HepG2 (cell line): Measurements from ENCODE around the gene IL1A. TPM values are rescaled to one million over a fixed set of nuclear protein-coding genes. Genes with fewer than 3 reads are reported as not detected.

Source experiments
- ATAC-seq: fragments of 200-7000 bp; cut with Tn5 transposase; 3 replicates; pipeline ENCODE4 v1.9.1; 2020; ENCODE audit warnings: mild to moderate bottlenecking, moderate library complexity
- BruUV-seq: library from RNA; stranded (reverse); fragments of 400-500 nt; replicated peaks from 2 replicates; lab custom pipeline; 2021; lab: Mats Ljungman, UMichigan
- CTCF ChIA-PET: fragments of 300-600 bp; formaldehyde crosslinking; extraction: SDS; loops from one replicate; lab custom pipeline; 2021; ENCODE audit warnings: low total read pairs, inconsistent platforms, low intra/inter-chr PET ratio; lab: Yijun Ruan, JAX
- POLR2A ChIA-PET: fragments of 350-600 bp; sonication (Branson Sonifier 250); formaldehyde crosslinking; loops from one replicate; lab custom pipeline; 2020; ENCODE audit warnings: antibody characterized with exemption, inconsistent platforms; lab: Yijun Ruan, JAX
- DNase-seq: peaks from one replicate; pipeline ENCODE4 v3.0.0-alpha.2; 2015; ENCODE audit warnings: low spot score
- FAIRE-seq: peaks from 3 replicates; lab custom pipeline; 2011; peaks lifted over from hg19 to GRCh38; lab: Jason Lieb, UNC
- H2AFZ ChIP-seq: one replicate; pipeline ENCODE4 v1.6.1; 2011; ENCODE audit warnings: low read length, inconsistent platforms
- H3K27ac ChIP-seq: fragments of 300-600 bp; 3 replicates; pipeline ENCODE4 v1.8.0; 2011; ENCODE audit warnings: mixed run types, mild to moderate bottlenecking, mixed read lengths, low read length, inconsistent platforms; ENCODE audit not compliant: insufficient read depth; ENCODE audit errors: extremely low read length
- H3K27me3 ChIP-seq, 2 experiments: fragments of 200-600 bp in 1 of 2; 2 replicates in 1 of 2; 3 replicates in 1 of 2; pipeline versions ENCODE4 v1.6.0 to v1.8.0; 2011; ENCODE audit warnings: low read length in 2 of 2, mild to moderate bottlenecking in 2 of 2, moderate library complexity in 2 of 2, inconsistent platforms in 1 of 2; ENCODE audit not compliant: insufficient read depth in 2 of 2, control insufficient read depth in 1 of 2
- H3K36me3 ChIP-seq, 2 experiments: fragments of 200-600 bp in 1 of 2; replicated peaks in 1 of 2; 2 replicates in 1 of 2; 3 replicates in 1 of 2; pipeline versions ENCODE4 v1.5.1 to v1.8.0; 2011; ENCODE audit warnings: low read length in 2 of 2, inconsistent platforms in 1 of 2; ENCODE audit not compliant: insufficient read depth in 2 of 2, control insufficient read depth in 1 of 2
- H3K4me1 ChIP-seq: 2 replicates; pipeline ENCODE4 v1.5.1; 2012; ENCODE audit warnings: low read length, inconsistent platforms; ENCODE audit not compliant: insufficient read depth
- H3K4me2 ChIP-seq: 2 replicates; pipeline ENCODE4 v1.6.0; 2011; ENCODE audit warnings: low read depth, low read length, inconsistent platforms
- H3K4me3 ChIP-seq, 3 experiments: fragments of 200-600 bp in 1 of 3; sonication (generic), shearing (Covaris generic) in 1 of 3; replicated peaks in 1 of 3; 2 replicates each; pipeline ENCODE4 v1.5.1; 2011 to 2016; ENCODE audit warnings: low read length in 3 of 3, inconsistent platforms in 2 of 3, low read depth in 2 of 3, mild to moderate bottlenecking in 2 of 3, control low read depth in 1 of 3, mixed read lengths in 1 of 3; ENCODE audit not compliant: insufficient read depth in 1 of 3
- H3K79me2 ChIP-seq: one replicate; pipeline ENCODE4 v1.6.1; 2011; ENCODE audit warnings: low read length, inconsistent platforms; ENCODE audit not compliant: insufficient read depth
- H3K9ac ChIP-seq: 2 replicates; pipeline ENCODE4 v1.6.0; 2011; ENCODE audit warnings: mild to moderate bottlenecking, low read depth, low read length, inconsistent platforms; ENCODE audit not compliant: insufficient read depth
- H3K9me3 ChIP-seq: 2 replicates; pipeline ENCODE4 v1.5.1; 2012; ENCODE audit warnings: mild to moderate bottlenecking, low read length
- H4K20me1 ChIP-seq: 2 replicates; pipeline ENCODE4 v1.6.0; 2011; ENCODE audit warnings: inconsistent platforms, mild to moderate bottlenecking, low read length, moderate library complexity; ENCODE audit not compliant: insufficient read depth
- CBFB ChIP-seq: sonication (generic); formaldehyde crosslinking; IDR thresholded peaks from 2 replicates; pipeline ENCODE4 v1.4.0; 2020; ENCODE audit warnings: missing genetic modification reagents
- CHD2 ChIP-seq: IDR thresholded peaks from 2 replicates; pipeline ENCODE4 v1.6.1; 2011; ENCODE audit warnings: low read depth, low read length, improper control_type of control experiment
- HIC2 ChIP-seq: sonication (generic); formaldehyde crosslinking; IDR thresholded peaks from 2 replicates; pipeline ENCODE4 v1.9.0; 2022; ENCODE audit warnings: low read depth, missing genetic modification reagents
- JARID2 ChIP-seq: sonication (generic); formaldehyde crosslinking; IDR thresholded peaks from 2 replicates; pipeline ENCODE4 v1.8.1; 2023; ENCODE audit warnings: missing genetic modification reagents, inconsistent platforms; ENCODE audit not compliant: insufficient replicate concordance
- NCOA5 ChIP-seq: sonication (generic); formaldehyde crosslinking; IDR thresholded peaks from 2 replicates; pipeline ENCODE4 v1.4.0; 2020; ENCODE audit warnings: missing genetic modification reagents
- NFE2L2 ChIP-seq: fragments of 150-350 bp; IDR thresholded peaks from 2 replicates; pipeline ENCODE4 v1.6.1; 2014; ENCODE audit warnings: low read length
- PCBP1 ChIP-seq: fragments of 200-400 bp; formaldehyde crosslinking; IDR thresholded peaks from 2 replicates; pipeline ENCODE4 v1.6.1; 2017; ENCODE audit warnings: mild to moderate bottlenecking, low read depth, low read length, borderline replicate concordance
- SP140L ChIP-seq: sonication (generic); formaldehyde crosslinking; IDR thresholded peaks from 2 replicates; pipeline ENCODE4 v1.4.0; 2020; ENCODE audit warnings: missing genetic modification reagents, borderline replicate concordance
- ZBTB44 ChIP-seq: sonication (generic); formaldehyde crosslinking; IDR thresholded peaks from 2 replicates; pipeline ENCODE4 v1.4.0; 2020; ENCODE audit warnings: missing genetic modification reagents
- ZNF367 ChIP-seq: sonication (generic); formaldehyde crosslinking; IDR thresholded peaks from 2 replicates; pipeline ENCODE4 v1.4.0; 2020; ENCODE audit warnings: missing genetic modification reagents, borderline replicate concordance
- ZNF431 ChIP-seq: sonication (generic); formaldehyde crosslinking; IDR thresholded peaks from 2 replicates; pipeline ENCODE4 v1.9.0; 2022; ENCODE audit warnings: missing genetic modification reagents, low read depth, mild to moderate bottlenecking, borderline replicate concordance
- ZNF460 ChIP-seq: sonication (generic); formaldehyde crosslinking; IDR thresholded peaks from 2 replicates; pipeline ENCODE4 v1.5.1; 2020; ENCODE audit warnings: missing genetic modification reagents, mild to moderate bottlenecking, borderline replicate concordance
- ZNF484 ChIP-seq: sonication (generic); formaldehyde crosslinking; IDR thresholded peaks from 2 replicates; pipeline ENCODE4 v1.5.1; 2020; ENCODE audit warnings: mild to moderate bottlenecking, low read depth, missing genetic modification reagents, borderline replicate concordance
- ZNF775 ChIP-seq: sonication (generic); formaldehyde crosslinking; IDR thresholded peaks from 2 replicates; pipeline ENCODE4 v1.4.0; 2020; ENCODE audit warnings: missing genetic modification reagents, mild to moderate bottlenecking, moderate library complexity, borderline replicate concordance
- WGBS: methylation state at CpG from one replicate; pipeline ENCODE4 v1.1.6; 2017; ENCODE audit warnings: low lambda C conversion rate; 5-methylcytosine and 5-hydroxymethylcytosine counted together
- in situ Hi-C: cut with HindIII; loops from 2 replicates; pipeline ENCODE4 v1.10.0; 2017; ENCODE audit warnings: low pct_unique_long_range_greater_than_20kb; ENCODE audit not compliant: extremely low pct_ligation_motif_present
- intact Hi-C: fragments of 100-400 bp; cut with micrococcal nuclease; formaldehyde crosslinking; loops from one replicate; pipeline ENCODE4 v1.10.0; 2022; ENCODE audit not compliant: unreplicated experiment
- polyA plus RNA-seq, 8 experiments: library from polyadenylated mRNA; depleted of rRNA in 3 of 8; stranded (reverse) in 7 of 8; unstranded in 1 of 8; fragments of >200 nt; fragmentation: Illumina TruSeq in 4 of 8; extraction: Trizol in 4 of 8; gene quantifications; 2 replicates each; pipeline versions ENCODE4 v1.2.1 to v1.2.3, GENCODE V29; 2011 to 2016; ENCODE audit warnings: low read depth in 4 of 8, missing spikeins in 1 of 8, mixed read lengths in 1 of 8; ENCODE audit not compliant: insufficient read depth in 1 of 8
- total RNA-seq, 5 experiments: library from RNA; depleted of rRNA; stranded (reverse); fragments of >200 nt; fragmentation: Illumina TruSeq; extraction: Trizol; gene quantifications; 2 replicates each; pipeline ENCODE4 v1.2.3, GENCODE V29; 2016; ENCODE audit warnings: low read depth in 1 of 5
- TF ChIP-seq, protein P1 (sequence below): sonication (generic); formaldehyde crosslinking; IDR thresholded peaks from 2 replicates; pipeline ENCODE4 v1.4.0; 2020; ENCODE audit warnings: missing genetic modification reagents, borderline replicate concordance

Gene IL1A
- total and polyA plus RNA-seq, 2 of the 13 experiments (the other 11 are each of a cell fraction or from before 2014, with no cell fraction given), result not detected

GRCh38 chr2:112724591-112725525 is 59.4 kb downstream of the IL1A start:
- Histone ChIP-seq H4K20me1 (no peaks in the 10 kb centered on the region), H3K27ac (no peak overlapping the region), H3K27me3 (peaks cover 0 to 23% of the 10 kb centered on the region in 2 experiments), H3K4me3 (peak overlapping the region in 2 of 3 experiments; percentile 27 to 75; a peak in 4 of 6 replicates), H3K9me3 (no peaks in the 10 kb centered on the region), H3K9ac (0 out of 2 replicates have a peak overlapping the region, but pooled peaks have one; percentile 22), H3K4me1 (peaks cover 23% of the 10 kb centered on the region), H3K79me2 (no peaks in the 10 kb centered on the region), H2AFZ (no peak overlapping the region), H3K36me3 (no peaks in the 10 kb centered on the region), H3K4me2 (peak overlapping the region; percentile 86)
- ChIA-PET CTCF (interaction anchor here (0.6 to 5.8 kb wide), 5 partner anchors 34 to 142 kb away, joined by 3 to 113 read pairs (median 4); partner anchors contain the start of gene SLC20A1), POLR2A (interaction anchor here (0.6 to 4.2 kb wide), 10 partner anchors 12 to 141 kb away, joined by 3 to 30 read pairs (median 6); partner anchors contain the start of genes CHCHD5 and SLC20A1)
- WGBS, result 22% methylated on average over 20 of the region's 21 CpGs
- ATAC-seq (peak; percentile 74), DNase-seq (peak; percentile 47), FAIRE-seq (peak; percentile 60)
- intact Hi-C loops (loop anchor here (1.0 to 10.0 kb wide), 3 partner anchors 94 to 460 kb away; partner anchors contain the start of gene TTL), in situ Hi-C loops (loop anchor here (5.0 kb wide), 2 partner anchors 98 to 123 kb away; no protein-coding TSS in a partner anchor)
- no TSS peak for BruUV-seq
- TF ChIP-seq NCOA5 (CRISPR knock-in tag) (no peak), ZNF431 (CRISPR knock-in tag) (no peak), ZNF367 (no peak), PCBP1 (no peak), ZBTB44 (CRISPR knock-in tag) (no peak), HIC2 (no peak), ZNF775 (CRISPR knock-in tag) (no peak), CBFB (no peak; the same call in 1 of the 2 replicates), NFE2L2 (no peak), ZNF484 (CRISPR knock-in tag) (no peak), CHD2 (no peak), JARID2 (peak; percentile 83), SP140L (no peak), ZNF460 (CRISPR knock-in tag) (no peak)
- TF ChIP-seq, protein P1, sequence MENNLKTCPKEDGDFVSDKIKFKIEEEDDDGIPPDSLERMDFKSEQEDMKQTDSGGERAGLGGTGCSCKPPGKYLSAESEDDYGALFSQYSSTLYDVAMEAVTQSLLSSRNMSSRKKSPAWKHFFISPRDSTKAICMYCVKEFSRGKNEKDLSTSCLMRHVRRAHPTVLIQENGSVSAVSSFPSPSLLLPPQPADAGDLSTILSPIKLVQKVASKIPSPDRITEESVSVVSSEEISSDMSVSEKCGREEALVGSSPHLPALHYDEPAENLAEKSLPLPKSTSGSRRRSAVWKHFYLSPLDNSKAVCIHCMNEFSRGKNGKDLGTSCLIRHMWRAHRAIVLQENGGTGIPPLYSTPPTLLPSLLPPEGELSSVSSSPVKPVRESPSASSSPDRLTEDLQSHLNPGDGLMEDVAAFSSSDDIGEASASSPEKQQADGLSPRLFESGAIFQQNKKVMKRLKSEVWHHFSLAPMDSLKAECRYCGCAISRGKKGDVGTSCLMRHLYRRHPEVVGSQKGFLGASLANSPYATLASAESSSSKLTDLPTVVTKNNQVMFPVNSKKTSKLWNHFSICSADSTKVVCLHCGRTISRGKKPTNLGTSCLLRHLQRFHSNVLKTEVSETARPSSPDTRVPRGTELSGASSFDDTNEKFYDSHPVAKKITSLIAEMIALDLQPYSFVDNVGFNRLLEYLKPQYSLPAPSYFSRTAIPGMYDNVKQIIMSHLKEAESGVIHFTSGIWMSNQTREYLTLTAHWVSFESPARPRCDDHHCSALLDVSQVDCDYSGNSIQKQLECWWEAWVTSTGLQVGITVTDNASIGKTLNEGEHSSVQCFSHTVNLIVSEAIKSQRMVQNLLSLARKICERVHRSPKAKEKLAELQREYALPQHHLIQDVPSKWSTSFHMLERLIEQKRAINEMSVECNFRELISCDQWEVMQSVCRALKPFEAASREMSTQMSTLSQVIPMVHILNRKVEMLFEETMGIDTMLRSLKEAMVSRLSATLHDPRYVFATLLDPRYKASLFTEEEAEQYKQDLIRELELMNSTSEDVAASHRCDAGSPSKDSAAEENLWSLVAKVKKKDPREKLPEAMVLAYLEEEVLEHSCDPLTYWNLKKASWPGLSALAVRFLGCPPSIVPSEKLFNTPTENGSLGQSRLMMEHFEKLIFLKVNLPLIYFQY (CRISPR knock-in tag), result peak; percentile 40; the same call in 1 of the 2 replicates
